ENCODE measurements around the gene AMPD2.

GRCh38 chr1:109579491-109579890 lies 40.1 kb upstream of the AMPD2 start:
- no peak for TF ChIP-seq CTCF (optimal IDR thresholded peaks at IDR 0.05 in 1 of 3, IDR thresholded peaks at IDR 0.05 in 1 of 3, conservative IDR thresholded peaks at IDR 0.05 in 1 of 3; ENCODE audit: extremely low read depth in 1 of 3, insufficient read depth in 2 of 3, low read length in 3 of 3)
- no peak for TF ChIP-seq EZH2 (IDR thresholded peaks at IDR 0.05; ENCODE audit: low read length)
